ENCODE results near the gene PRPF31. TPM values are rescaled to one million over a fixed set of nuclear protein-coding genes. Genes with fewer than 3 reads are reported as not detected.

Gene PRPF31
- total RNA-seq, 2 donors from 2014 or later = 39.5 to 65.6 TPM

DNA sequence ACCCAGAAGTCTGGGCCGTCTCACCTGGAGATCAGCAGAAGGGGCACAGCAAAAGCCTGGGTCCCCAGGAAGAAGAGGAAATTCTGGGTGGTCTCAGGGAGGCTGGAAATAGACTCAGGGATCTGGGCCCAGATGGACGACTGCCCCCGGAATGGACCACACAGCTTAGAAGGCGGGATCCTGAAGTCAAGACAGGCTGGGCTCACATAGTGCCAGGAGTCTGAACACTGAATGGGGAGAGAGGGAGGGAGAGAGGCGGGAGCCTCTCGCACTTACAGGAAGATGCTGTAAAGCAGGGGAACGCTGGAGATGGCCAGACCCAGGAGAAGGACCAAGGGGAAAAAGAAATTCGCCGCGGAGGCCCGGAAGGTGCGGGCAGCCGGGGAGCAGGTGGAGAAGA, 45.3 kb downstream of the PRPF31 start:
- Histone ChIP-seq H3K4me1 (peaks cover 29% of the 10 kb centered on the region), H3K9ac (ENCODE audit: low read depth in 2 of 2, low read length in 2 of 2) (peak overlapping the region; percentile 54 to 81)
- peak; percentile 41 for DNase-seq

DNA sequence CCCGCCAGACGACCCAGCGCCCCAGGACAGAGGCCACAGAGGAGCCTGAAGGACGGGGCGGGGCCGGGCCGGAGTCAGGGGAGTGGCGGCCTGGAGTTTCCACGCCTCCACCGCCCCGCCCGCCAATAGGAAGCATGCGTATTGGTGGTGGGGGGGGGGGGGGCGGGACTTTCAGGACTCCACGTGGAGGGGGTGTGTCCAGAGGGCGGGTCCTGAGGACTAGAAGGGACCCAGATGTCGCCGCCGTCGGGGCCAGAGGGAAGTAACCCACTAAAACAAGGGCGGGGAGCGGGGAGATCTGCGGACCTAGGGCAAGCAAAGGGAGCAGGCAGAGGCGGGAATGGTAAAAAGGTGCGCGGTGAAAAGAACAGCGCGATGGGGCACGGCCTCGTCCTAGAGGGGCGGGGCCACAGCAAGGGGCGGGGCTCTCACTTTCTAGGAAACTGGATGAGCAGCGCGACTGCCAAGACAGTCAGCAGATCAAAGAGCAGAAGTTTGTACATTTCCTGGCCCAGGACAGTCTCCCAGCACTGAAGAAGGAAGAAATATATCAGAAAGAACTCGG, 46.8 kb downstream of the PRPF31 start:
- H3K4me3 ChIP-seq = peak overlapping the region; percentile 30
- H3K27me3 ChIP-seq = no peaks in the 10 kb centered on the region
- peak; percentile 94 for DNase-seq
- TF ChIP-seq, protein P1, sequence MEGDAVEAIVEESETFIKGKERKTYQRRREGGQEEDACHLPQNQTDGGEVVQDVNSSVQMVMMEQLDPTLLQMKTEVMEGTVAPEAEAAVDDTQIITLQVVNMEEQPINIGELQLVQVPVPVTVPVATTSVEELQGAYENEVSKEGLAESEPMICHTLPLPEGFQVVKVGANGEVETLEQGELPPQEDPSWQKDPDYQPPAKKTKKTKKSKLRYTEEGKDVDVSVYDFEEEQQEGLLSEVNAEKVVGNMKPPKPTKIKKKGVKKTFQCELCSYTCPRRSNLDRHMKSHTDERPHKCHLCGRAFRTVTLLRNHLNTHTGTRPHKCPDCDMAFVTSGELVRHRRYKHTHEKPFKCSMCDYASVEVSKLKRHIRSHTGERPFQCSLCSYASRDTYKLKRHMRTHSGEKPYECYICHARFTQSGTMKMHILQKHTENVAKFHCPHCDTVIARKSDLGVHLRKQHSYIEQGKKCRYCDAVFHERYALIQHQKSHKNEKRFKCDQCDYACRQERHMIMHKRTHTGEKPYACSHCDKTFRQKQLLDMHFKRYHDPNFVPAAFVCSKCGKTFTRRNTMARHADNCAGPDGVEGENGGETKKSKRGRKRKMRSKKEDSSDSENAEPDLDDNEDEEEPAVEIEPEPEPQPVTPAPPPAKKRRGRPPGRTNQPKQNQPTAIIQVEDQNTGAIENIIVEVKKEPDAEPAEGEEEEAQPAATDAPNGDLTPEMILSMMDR (IDR thresholded peaks at IDR 0.05) = no peak
- H3K36me3 ChIP-seq = no peaks in the 10 kb centered on the region
- peaks cover 29% of the 10 kb centered on the region for H3K4me1 ChIP-seq
- peak overlapping the region; percentile 71 to 72 for H3K9ac ChIP-seq (ENCODE audit: low read depth in 2 of 2, low read length in 2 of 2)
- H3K9me3 ChIP-seq = no peaks in the 10 kb centered on the region
- H3K27ac ChIP-seq = peak overlapping the region; percentile 77
- intact Hi-C loops (cut with DNase I) = no loop called here

More for the DNA sequence above, 45.3 kb downstream of the PRPF31 start:
- Histone ChIP-seq H3K9me3 (no peaks in the 10 kb centered on the region), H3K27me3 (no peaks in the 10 kb centered on the region), H3K4me3 (peak overlapping the region; percentile 43), H3K36me3 (peaks cover 13% of the 10 kb centered on the region), H3K27ac (peak overlapping the region; percentile 91)
- intact Hi-C loops (cut with DNase I) = no loop called here
- TF ChIP-seq, protein P1 (IDR thresholded peaks at IDR 0.05) = no peak

DNA sequence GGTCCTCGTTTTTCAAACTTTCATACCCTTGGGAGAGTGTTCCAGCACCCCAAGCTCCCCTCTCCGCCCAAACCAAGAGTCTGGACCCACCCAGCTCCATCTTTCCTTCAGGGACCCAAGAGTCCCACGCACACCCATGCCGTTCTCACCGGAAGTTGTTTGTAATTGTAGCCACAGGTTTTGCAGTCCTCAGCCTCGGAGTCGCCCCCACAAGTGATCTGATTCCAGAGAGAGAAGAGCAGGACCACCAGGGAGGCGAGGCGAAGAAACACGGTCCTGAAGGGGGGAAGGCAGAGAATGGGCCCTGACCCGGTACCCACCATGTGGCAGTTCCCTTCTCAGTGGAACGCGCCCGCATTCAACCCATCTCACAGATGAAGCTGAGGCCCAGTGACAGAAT, 47.3 kb downstream of the PRPF31 start:
- Histone ChIP-seq H3K9me3 (no peaks in the 10 kb centered on the region), H3K4me3 (peak overlapping the region; percentile 30), H3K9ac (ENCODE audit: low read depth in 2 of 2, low read length in 2 of 2) (peak overlapping the region; percentile 63 to 71), H3K27ac (peak overlapping the region; percentile 77), H3K27me3 (no peaks in the 10 kb centered on the region), H3K36me3 (no peaks in the 10 kb centered on the region), H3K4me1 (peaks cover 29% of the 10 kb centered on the region)
- no peak for DNase-seq
- TF ChIP-seq, protein P1 (IDR thresholded peaks at IDR 0.05) = no peak
- intact Hi-C loops (cut with DNase I) = no loop called here

DNA sequence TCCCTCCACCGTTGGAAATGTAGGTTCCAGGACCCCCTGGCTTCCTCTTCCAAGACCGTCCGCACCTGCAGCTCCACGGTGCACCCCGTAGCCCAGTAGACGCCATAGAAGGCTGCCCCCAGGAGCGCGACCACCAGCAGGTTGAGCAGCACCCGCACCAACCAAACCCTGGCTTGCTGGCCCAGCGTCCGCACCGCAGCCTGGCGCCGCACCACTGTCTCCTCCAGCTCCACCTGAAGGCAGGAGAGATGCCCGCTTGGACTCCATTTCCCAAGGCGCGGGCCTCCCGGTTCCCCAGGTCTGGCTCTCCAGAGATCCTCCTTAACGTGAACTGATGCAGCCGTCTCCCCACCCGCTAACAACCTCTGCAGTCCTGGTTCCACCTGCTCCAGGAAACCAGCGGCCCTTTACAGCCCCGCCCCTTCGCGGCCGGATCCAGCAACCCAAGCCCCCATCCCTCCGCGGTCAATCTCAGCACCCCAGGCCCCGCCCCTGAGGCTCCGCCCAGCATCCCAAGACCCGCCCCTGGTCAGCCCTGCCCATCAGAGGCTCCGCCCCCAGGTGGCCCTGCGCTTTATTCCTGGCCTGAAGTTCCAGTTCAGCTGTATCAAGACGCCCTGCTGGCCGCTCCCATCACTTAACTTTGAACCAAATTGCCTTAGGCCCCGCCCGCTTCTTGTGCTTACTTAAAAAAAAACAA, 49.0 kb downstream of the PRPF31 start:
- no peak overlapping the region for H3K27ac ChIP-seq
- no peaks in the 10 kb centered on the region for H3K9me3 ChIP-seq
- peak; percentile 95 for DNase-seq
- peak overlapping the region in 1 of 2 donors; percentile 56 for H3K9ac ChIP-seq (ENCODE audit: low read depth in 2 of 2, low read length in 2 of 2)
- intact Hi-C loops (cut with DNase I) = loop anchor here (5.0 kb wide), 1 partner anchor 68 kb away; no protein-coding TSS in a partner anchor
- H3K4me1 ChIP-seq = peaks cover 23% of the 10 kb centered on the region
- H3K36me3 ChIP-seq = no peaks in the 10 kb centered on the region
- no peaks in the 10 kb centered on the region for H3K27me3 ChIP-seq
- no peak overlapping the region for H3K4me3 ChIP-seq
- TF ChIP-seq, protein P1 (IDR thresholded peaks at IDR 0.05) = no peak

DNA sequence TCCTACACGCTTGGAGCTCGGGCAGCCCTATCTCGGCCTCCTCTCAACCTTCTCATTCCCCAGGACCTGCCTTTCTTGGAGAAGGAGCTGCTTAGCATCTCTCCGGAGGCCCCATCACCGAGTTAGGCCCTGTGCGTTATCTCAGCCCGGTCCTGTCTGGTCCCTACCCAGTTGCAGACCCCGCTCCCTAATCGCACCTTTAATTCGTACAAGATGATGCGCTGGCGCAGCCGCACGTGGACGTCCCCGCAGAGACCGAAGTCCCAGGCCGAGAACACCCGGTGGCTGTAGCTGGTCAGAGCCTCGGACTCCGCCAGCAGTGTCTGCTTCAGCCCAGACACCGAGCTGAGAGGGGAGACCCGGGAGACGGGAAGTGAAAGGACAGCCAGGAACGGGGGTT, 49.7 kb downstream of the PRPF31 start:
- H3K27ac ChIP-seq = no peak overlapping the region
- H3K9me3 ChIP-seq = no peaks in the 10 kb centered on the region
- intact Hi-C loops (cut with DNase I) = loop anchor here (5.0 kb wide), 1 partner anchor 67 kb away; no protein-coding TSS in a partner anchor
- TF ChIP-seq, protein P1 (IDR thresholded peaks at IDR 0.05) = no peak
- no peak for DNase-seq
- H3K36me3 ChIP-seq = no peaks in the 10 kb centered on the region
- H3K4me1 ChIP-seq = peaks cover 23% of the 10 kb centered on the region
- no peaks in the 10 kb centered on the region for H3K27me3 ChIP-seq
- no peak overlapping the region for H3K4me3 ChIP-seq
- H3K9ac ChIP-seq (ENCODE audit: low read depth in 2 of 2, low read length in 2 of 2) = no peak overlapping the region
